ENCODE data around the gene CROCC.
A peak's percentile ranks its signal among the peaks of the same experiment; 100 is the strongest.
"Not testable (repeated sequence)": the region's sequence is repeated elsewhere in the genome, so short reads cannot be mapped to it uniquely, and the experiment has no call there.

The CROCC gene

DNA sequence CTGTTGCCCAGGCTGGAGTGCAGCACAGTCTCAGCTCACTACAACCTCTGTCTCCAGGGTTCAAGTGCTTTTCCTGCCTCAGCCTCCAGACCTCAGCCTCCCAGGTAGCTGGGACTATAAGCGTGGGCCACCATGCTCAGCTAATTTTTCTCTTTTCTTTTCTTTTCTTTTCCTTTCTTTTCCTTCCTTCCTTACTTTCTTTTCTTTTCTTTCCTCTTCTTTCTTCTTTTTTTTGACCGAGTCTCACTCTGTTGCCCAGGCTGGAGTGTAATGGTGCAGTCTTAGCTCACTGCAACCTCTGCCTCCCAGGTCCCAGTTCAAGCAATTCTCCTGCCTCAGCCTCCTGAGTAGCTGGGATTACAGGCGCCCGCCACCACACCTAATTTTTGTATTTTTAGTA, 42.4 kb downstream of the CROCC start:
- DNase-seq: not testable (repeated sequence)

GRCh38 chr1:16965486-16966067, 43.8 kb downstream of the CROCC start:
- no peak for DNase-seq

GRCh38 chr1:16966282-16966681, 44.6 kb downstream of the CROCC start:
- no peak for DNase-seq

- peak in 31 of 51 donors; percentile 4 to 70 (median 26) for DNase-seq
These were observed 45.4 kb downstream of the CROCC start for GRCh38 chr1:16967095-16967575.

- no peak for DNase-seq
These were observed 46.2 kb downstream of the CROCC start for GRCh38 chr1:16967962-16968361.

GRCh38 chr1:16968372-16968771, 46.6 kb downstream of the CROCC start:
- DNase-seq: no peak

DNA sequence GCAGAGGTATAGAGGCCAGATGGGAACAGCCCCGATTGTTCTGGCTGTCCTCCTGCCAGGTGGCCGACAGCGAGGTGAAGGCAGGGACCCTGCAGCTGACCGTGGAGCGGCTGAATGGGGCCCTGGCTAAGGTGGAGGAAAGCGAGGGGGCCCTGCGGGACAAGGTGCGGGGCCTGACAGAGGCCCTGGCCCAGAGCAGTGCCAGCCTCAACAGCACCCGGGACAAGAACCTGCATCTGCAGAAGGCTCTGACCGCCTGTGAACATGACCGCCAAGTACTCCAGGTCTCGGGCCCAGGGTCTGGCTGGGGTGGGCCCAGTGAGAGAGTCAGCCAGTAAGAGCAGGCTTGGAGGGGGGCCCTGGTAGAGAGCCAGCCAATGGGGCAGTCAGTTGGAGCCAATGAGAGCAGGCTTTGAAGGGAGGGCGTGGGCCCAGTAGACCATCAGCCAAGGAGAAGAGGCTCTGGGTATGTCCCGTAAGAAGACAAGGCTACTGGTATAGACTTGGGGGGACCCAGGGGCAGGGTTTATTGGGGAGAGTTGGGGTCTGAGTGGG, 47.4 kb downstream of the CROCC start:
- no peak for DNase-seq

GRCh38 chr1:16969651-16970050, 47.9 kb downstream of the CROCC start:
- DNase-seq: no peak

DNA sequence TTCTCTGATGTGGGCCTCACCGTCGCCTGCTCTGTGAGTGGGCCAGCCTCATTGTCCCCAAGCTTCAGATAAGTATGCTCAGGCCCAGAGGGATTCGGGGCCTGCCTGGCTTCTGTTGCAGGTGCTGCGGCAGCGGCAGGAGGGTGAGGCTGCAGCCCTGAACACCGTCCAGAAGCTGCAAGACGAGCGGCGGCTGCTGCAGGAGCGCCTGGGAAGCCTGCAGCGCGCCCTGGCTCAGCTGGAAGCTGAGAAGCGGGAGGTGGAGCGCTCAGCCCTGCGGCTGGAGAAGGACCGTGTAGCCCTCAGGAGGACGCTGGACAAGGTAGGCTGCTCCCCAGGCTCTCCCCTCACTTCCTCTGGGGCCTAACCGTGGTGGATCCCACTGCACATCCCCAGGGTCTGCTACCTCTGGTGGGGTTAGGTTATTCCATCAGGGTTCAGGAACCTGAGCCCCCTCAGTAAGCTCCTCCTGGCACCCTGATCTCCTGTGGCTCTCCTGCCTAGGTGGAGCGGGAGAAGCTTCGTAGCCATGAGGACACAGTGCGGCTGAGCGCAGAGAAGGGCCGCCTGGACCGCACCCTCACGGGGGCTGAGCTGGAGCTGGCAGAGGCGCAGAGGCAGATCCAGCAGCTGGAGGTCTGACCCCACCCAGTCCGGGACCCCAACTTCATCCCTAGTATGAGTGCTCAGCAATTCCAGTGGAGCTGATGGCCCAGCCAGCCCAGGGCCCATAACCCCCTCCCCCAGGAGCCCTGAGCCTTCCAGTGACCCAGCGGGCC, 48.6 kb downstream of the CROCC start:
- DNase-seq: no peak

DNA sequence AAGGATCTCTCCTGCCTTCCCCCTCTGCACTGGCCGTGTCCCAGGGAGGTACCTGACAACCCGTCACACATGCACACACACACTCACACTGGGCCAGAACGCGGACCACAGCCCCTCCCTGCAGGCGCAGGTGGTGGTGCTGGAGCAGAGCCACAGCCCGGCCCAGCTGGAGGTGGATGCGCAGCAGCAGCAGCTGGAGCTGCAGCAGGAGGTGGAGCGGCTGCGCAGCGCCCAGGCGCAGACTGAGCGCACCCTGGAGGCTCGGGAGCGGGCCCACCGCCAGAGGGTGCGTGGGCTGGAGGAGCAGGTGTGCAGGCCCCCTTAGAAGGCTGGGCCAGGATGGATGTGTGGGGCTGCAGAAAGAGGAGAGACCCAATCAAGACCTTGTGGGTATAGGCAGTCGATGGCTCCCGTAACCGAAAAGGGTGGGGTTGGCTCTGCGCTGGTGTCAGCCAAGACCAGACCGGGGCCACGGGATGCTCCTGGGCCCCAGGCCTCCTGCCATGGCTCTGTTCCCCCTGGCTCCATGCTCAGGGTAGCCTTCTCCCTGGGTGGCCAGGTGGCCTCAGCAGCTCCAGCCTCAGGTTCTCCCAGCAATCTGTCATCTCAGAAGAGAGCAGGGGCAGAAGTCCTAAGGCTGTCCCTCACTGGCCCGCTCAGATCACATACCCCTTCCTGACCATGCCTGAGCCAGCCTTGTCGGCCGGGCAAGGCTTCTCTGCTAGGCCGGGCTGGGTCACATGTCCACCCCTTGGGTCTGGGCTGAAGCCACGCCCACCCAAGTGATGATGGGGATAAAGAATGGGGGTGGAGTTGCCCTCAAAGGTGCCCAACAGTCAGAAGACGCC, 49.8 kb downstream of the CROCC start:
- peak in 2 of 51 donors; percentile 5 to 9 for DNase-seq

GRCh38 chr1:16972189-16972895, 50.6 kb downstream of the CROCC start:
- no peak for DNase-seq

- DNase-seq: no peak
These were observed 51.5 kb downstream of the CROCC start for GRCh38 chr1:16973215-16973614.

GRCh38 chr1:16975211-16975610, 53.5 kb downstream of the CROCC start:
- peak in 1 of 51 donors; percentile 16 for DNase-seq

DNA sequence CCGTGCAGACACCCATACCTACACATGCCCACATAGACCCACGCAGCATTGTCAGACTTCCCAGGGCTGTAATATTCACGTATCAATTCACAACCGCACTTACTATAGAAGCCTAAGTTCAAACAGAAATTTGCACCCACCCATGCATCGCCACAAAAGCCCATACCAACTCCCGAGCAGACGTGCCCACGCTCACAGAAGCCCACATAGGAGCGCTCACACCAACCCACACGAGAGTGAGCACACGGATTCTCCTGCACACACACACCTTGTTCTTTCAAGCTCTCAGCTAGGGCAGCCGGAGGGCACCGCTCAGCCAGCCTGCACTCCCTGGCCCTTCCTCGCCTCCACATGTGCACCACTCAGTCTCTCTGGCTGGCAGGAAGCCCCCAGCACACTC, 54.1 kb downstream of the CROCC start:
- no peak for DNase-seq

DNA sequence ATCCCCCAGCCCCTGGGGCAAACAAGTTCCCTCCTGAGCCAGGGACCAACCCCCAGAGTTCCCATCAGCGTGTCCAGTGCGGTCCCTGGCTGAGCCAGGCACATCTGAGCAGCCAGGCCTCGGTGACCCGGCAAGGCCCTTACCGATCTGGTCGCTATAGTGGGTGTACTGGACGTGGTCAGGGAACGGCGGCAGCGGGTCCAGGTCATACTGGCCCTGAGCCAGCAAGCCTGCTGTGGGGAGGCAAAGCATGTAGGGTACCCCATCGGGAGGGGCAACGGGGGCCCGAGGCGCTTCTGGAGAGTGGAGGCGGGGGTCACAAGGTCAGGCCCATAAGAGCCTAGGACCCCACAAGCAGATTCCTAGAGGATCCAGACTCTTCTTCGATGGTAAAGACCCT, 55.2 kb downstream of the CROCC start:
- DNase-seq: no peak

DNA sequence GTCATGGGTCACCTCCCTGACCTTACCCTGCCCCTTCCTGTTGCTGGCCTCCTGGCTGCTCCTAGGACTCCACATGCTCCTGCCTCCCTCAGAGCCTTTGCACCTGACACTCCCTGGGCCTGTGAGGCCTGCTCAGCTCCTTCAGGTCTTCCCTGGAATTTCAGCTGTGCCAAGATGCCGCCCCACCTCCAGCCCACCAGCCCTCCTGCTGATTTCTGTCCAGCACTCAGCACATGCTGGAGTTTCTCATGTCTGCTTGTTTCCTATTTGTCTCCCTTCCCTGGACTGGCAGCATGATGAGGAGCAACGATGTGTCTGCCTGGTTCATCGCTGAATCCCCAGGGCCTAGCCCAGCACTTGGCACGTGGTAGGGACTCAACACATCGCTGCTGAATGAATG, 55.6 kb downstream of the CROCC start:
- DNase-seq: no peak

DNA sequence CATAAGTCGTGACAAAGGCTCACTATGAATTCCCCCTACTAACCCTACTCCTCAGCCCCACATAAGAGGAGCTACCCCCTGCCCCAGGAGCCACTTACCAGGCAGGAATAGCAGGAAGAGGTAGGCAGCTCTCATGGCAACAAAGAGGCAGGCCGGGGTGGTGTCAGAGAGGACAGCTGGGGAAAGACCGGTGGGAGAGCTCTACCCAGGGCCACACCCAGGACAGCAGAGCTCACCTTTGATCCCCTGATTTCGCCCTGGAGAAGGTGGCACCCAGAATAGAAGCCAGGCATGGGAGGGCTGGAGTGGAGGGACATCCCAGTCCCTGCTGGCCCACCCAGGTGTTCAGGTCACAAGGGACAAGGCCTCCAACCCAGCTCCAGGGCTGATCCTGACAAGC, 56.4 kb downstream of the CROCC start:
- no peak for DNase-seq

DNA sequence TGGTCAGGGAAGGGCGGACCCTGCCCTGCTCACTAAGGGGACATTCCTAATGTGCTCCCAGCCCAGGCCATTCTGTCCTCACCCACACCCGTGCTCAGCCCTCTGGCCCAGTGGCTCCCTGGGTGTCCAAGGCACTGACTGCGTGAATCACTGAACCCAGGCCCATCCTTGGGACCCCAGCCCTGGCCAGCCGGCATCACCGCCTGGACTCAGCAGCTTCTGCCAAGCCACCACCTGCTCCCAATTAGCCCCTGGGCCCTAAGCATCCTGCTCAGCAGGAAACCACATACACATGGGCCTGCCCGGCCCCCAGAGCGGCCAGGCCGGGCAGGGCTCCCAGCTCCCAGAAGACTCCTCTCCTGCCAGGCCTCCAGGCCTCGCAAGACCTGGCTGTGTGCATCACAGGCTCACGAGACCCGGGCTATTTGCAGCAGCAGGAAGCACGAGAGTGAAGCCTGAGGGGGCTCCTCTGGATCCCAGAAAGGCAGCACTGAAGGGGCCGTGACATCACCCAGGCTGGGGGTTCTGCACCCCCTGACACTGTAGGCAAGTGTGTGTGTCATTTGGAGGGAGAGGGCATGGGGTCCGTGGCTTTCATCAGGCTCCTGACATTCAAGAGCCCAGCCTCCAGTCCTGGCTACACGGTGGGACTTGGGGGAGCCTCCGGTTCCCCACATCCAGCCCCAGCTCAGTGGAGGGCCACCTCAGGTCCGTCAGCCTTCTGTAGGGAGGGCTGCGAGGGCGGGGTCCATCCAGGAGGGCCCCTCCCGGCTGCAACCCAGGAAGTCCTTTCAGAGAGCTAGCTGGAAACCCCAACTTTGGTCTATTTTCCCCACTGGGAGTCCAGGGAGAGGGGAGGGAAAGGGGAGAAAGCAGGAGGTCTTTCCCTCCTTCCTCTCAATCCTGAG, 57.1 kb downstream of the CROCC start:
- DNase-seq: peak in 1 of 51 donors; percentile 9

GRCh38 chr1:16979475-16980327, 58.0 kb downstream of the CROCC start:
- DNase-seq: no peak
